Measurements from ENCODE around the gene RAPSN. TPM values are rescaled to one million over a fixed set of nuclear protein-coding genes. Genes with fewer than 3 reads are reported as not detected.

RAPSN gene
- total and polyA plus RNA-seq, 2 donors (not counting 1 experiment from before 2014, with no cell fraction given), result 0.17 TPM; not detected in 1

DNA sequence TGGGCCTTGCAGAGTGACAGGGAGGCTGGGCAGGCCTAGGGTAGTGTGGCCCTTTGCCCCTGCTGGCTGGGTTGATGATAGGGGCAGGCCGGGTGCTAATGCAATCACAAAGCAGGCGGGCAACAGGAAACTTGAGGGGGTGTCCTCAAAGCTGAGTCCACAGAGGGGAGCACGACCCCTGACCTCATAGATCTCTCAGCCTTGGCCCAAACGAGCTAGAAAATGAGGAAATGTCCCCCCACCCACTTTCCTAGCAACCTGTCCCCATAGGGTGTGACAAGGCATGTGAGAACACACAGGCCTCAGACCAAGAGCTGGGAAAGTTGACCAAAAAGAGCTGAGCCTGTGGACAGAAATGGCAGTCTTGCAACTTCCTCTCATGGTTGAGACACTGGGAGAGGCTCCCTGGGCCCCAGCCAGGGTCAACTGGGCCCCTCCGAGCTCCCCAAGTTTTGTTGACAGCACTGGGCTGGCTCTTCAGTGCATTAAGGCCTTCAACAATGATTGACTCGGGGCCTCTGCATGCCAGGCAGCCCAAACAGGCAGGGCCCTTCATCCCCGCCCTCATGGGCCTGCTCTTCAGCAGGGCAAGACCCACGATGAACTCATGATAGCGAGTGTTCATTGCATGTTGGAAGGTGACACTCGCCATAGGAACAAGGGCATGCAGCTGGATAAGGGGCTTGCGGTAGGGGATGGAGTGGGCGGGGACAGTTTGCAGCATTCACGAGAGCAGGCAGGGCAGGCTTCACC lies 60.8 kb downstream of the RAPSN start:
- H2AFZ ChIP-seq (ENCODE audit: low read length), result no peak overlapping the region
- H3K27me3 ChIP-seq (ENCODE audit: control insufficient read depth, insufficient read depth, low read length), result no peaks in the 10 kb centered on the region
- H3K4me3 ChIP-seq (replicated peaks in 1 of 4; ENCODE audit: control extremely low read depth in 1 of 4, insufficient read depth in 1 of 4, low read depth in 3 of 4, low read length in 4 of 4), result no peak overlapping the region
- H3K36me3 ChIP-seq (ENCODE audit: control insufficient read depth, insufficient read depth, low read length), result no peaks in the 10 kb centered on the region
- no peak overlapping the region for H3K4me2 ChIP-seq (ENCODE audit: extremely low read depth, insufficient read depth, low read length)
- no peaks in the 10 kb centered on the region for H3K4me1 ChIP-seq (ENCODE audit: control insufficient read depth, extremely low read depth, insufficient read depth, low read length)
- no peaks in the 10 kb centered on the region for H3K79me2 ChIP-seq (ENCODE audit: control insufficient read depth, insufficient read depth, low read length)
- no peak overlapping the region for H3K27ac ChIP-seq (ENCODE audit: insufficient read depth, low read length)
- H3K9ac ChIP-seq (ENCODE audit: insufficient read depth, low read length), result no peak overlapping the region
- H4K20me1 ChIP-seq (ENCODE audit: control insufficient read depth, extremely low read depth, insufficient read depth, low read length), result no peaks in the 10 kb centered on the region
- no peak for TF ChIP-seq EZH2 (IDR thresholded peaks at IDR 0.05; ENCODE audit: low read length, missing control alignments)
- TF ChIP-seq, protein P1, sequence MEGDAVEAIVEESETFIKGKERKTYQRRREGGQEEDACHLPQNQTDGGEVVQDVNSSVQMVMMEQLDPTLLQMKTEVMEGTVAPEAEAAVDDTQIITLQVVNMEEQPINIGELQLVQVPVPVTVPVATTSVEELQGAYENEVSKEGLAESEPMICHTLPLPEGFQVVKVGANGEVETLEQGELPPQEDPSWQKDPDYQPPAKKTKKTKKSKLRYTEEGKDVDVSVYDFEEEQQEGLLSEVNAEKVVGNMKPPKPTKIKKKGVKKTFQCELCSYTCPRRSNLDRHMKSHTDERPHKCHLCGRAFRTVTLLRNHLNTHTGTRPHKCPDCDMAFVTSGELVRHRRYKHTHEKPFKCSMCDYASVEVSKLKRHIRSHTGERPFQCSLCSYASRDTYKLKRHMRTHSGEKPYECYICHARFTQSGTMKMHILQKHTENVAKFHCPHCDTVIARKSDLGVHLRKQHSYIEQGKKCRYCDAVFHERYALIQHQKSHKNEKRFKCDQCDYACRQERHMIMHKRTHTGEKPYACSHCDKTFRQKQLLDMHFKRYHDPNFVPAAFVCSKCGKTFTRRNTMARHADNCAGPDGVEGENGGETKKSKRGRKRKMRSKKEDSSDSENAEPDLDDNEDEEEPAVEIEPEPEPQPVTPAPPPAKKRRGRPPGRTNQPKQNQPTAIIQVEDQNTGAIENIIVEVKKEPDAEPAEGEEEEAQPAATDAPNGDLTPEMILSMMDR (conservative IDR thresholded peaks at IDR 0.05 in 1 of 2, IDR thresholded peaks at IDR 0.05 in 1 of 2; ENCODE audit: low read depth in 1 of 2, low read length in 2 of 2), result no peak
- H3K9me3 ChIP-seq (ENCODE audit: control insufficient read depth, insufficient read depth, low read depth, low read length), result no peaks in the 10 kb centered on the region
- DNase-seq (ENCODE audit: low read depth in 2 of 2), result no peak

Other genes starting within 250 kb of the RAPSN start
- gene DDB2, start 234.2 kb downstream of the RAPSN start, total RNA-seq, result 53.4 and 70.0 TPM in 2 replicates
- 21.2 and 45.4 TPM in 2 replicates for gene DDB2, start 234.2 kb downstream of the RAPSN start, polyA plus RNA-seq
- gene ACP2, start 200.3 kb downstream of the RAPSN start, total RNA-seq, result 16.2 and 23.9 TPM in 2 replicates
- 18.9 and 25.6 TPM in 2 replicates for gene ACP2, start 200.3 kb downstream of the RAPSN start, polyA plus RNA-seq
- 55.5 and 56.3 TPM in 2 replicates for gene NR1H3, start 191.1 kb downstream of the RAPSN start, total RNA-seq
- 16.9 and 21.3 TPM in 2 replicates for gene NR1H3, start 191.1 kb downstream of the RAPSN start, polyA plus RNA-seq
- gene MADD, start 179.0 kb downstream of the RAPSN start, total RNA-seq, result 11.8 and 15.4 TPM in 2 replicates
- 7.0 and 9.1 TPM in 2 replicates for gene MADD, start 179.0 kb downstream of the RAPSN start, polyA plus RNA-seq
- not detected in 2 replicates for gene MYBPC3, start 96.4 kb downstream of the RAPSN start, total RNA-seq
- not detected in 2 replicates for gene MYBPC3, start 96.4 kb downstream of the RAPSN start, polyA plus RNA-seq
- not detected in 2 replicates for gene SPI1, start 70.6 kb downstream of the RAPSN start, total RNA-seq
- not detected in 2 replicates for gene SPI1, start 70.6 kb downstream of the RAPSN start, polyA plus RNA-seq
- gene SLC39A13, start 40.5 kb downstream of the RAPSN start, total RNA-seq, result 46.0 and 62.9 TPM in 2 replicates
- 52.2 and 88.7 TPM in 2 replicates for gene SLC39A13, start 40.5 kb downstream of the RAPSN start, polyA plus RNA-seq
- gene PSMC3, start 22.7 kb downstream of the RAPSN start, total RNA-seq, result 107 and 155 TPM in 2 replicates
- gene PSMC3, start 22.7 kb downstream of the RAPSN start, polyA plus RNA-seq, result 294 and 353 TPM in 2 replicates
- 74.2 and 100 TPM in 2 replicates for gene CELF1, start 104.0 kb upstream of the RAPSN start, total RNA-seq
- 72.6 and 81.1 TPM in 2 replicates for gene CELF1, start 104.0 kb upstream of the RAPSN start, polyA plus RNA-seq
- 58.6 and 84.9 TPM in 2 replicates for gene PTPMT1, start 116.5 kb upstream of the RAPSN start, total RNA-seq
- 47.8 and 55.4 TPM in 2 replicates for gene PTPMT1, start 116.5 kb upstream of the RAPSN start, polyA plus RNA-seq
- 17.7 and 20.0 TPM in 2 replicates for gene KBTBD4, start 129.8 kb upstream of the RAPSN start, total RNA-seq
- gene KBTBD4, start 129.8 kb upstream of the RAPSN start, polyA plus RNA-seq, result 19.9 and 21.7 TPM in 2 replicates
- gene NDUFS3, start 129.9 kb upstream of the RAPSN start, total RNA-seq, result 76.5 and 78.8 TPM in 2 replicates
- 113 and 164 TPM in 2 replicates for gene NDUFS3, start 129.9 kb upstream of the RAPSN start, polyA plus RNA-seq
- not detected in 2 replicates for gene FAM180B, start 137.5 kb upstream of the RAPSN start, total RNA-seq
- not detected in 2 replicates for gene FAM180B, start 137.5 kb upstream of the RAPSN start, polyA plus RNA-seq
- gene C1QTNF4, start 145.3 kb upstream of the RAPSN start, total RNA-seq, result under 0.01 TPM in 2 replicates
- 0.03 TPM in 1 of 2 replicates, not detected in the other for gene C1QTNF4, start 145.3 kb upstream of the RAPSN start, polyA plus RNA-seq
- gene MTCH2, start 193.4 kb upstream of the RAPSN start, total RNA-seq, result 52.1 and 64.4 TPM in 2 replicates
- gene MTCH2, start 193.4 kb upstream of the RAPSN start, polyA plus RNA-seq, result 169 and 215 TPM in 2 replicates

All from fibroblast of lung (primary cell).